ENCODE data around the gene SOX11.

The SOX11 gene

GRCh38 chr2:5730386-5730785 lies 38.2 kb downstream of the SOX11 start:
- no peaks in the 10 kb centered on the region for H3K36me3 ChIP-seq (ENCODE audit: control insufficient read depth, insufficient read depth, low read length)
- no peak overlapping the region for H3K4me3 ChIP-seq (ENCODE audit: low read length)
- no peaks in the 10 kb centered on the region for H3K4me1 ChIP-seq (ENCODE audit: control insufficient read depth, insufficient read depth, low read length)
- H3K27me3 ChIP-seq (ENCODE audit: control insufficient read depth, insufficient read depth, low read length), result peaks cover 8% of the 10 kb centered on the region
- no peaks in the 10 kb centered on the region for H3K9me3 ChIP-seq (ENCODE audit: control insufficient read depth, low read length)
- no peak overlapping the region for H3K9ac ChIP-seq (ENCODE audit: low read length)

GRCh38 chr2:5734859-5735520 lies 42.8 kb downstream of the SOX11 start:
- Histone ChIP-seq H3K27me3 (ENCODE audit: control insufficient read depth, insufficient read depth, low read length) (no peaks in the 10 kb centered on the region), H3K4me3 (ENCODE audit: low read length) (no peak overlapping the region), H3K36me3 (ENCODE audit: control insufficient read depth, insufficient read depth, low read length) (no peaks in the 10 kb centered on the region), H3K9ac (ENCODE audit: low read length) (no peak overlapping the region), H3K4me1 (ENCODE audit: control insufficient read depth, insufficient read depth, low read length) (no peaks in the 10 kb centered on the region), H3K9me3 (ENCODE audit: control insufficient read depth, low read length) (no peaks in the 10 kb centered on the region)

DNA sequence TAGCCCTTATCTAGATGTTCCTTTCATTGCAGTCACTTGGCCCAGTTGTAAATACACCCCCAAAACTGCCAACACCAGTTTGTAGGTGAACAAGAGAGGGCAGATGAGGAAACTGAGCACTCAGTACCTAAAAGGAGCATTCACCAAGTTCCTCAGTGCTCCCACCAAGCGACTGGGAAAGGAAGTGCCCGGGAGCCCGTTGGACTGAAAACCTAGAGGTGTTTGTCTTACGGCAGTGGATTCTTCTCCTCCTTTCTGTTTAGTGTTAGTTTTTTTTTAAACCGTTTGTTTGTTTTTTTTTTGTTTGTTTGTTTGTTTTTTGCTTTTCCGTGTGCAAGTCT lies 43.3 kb downstream of the SOX11 start:
- Histone ChIP-seq H3K27me3 (ENCODE audit: control insufficient read depth, insufficient read depth, low read length) (no peaks in the 10 kb centered on the region), H3K4me3 (ENCODE audit: low read length) (no peak overlapping the region), H3K4me1 (ENCODE audit: control insufficient read depth, insufficient read depth, low read length) (no peaks in the 10 kb centered on the region), H3K9me3 (ENCODE audit: control insufficient read depth, low read length) (no peaks in the 10 kb centered on the region), H3K36me3 (ENCODE audit: control insufficient read depth, insufficient read depth, low read length) (no peaks in the 10 kb centered on the region), H3K9ac (ENCODE audit: low read length) (no peak overlapping the region)

DNA sequence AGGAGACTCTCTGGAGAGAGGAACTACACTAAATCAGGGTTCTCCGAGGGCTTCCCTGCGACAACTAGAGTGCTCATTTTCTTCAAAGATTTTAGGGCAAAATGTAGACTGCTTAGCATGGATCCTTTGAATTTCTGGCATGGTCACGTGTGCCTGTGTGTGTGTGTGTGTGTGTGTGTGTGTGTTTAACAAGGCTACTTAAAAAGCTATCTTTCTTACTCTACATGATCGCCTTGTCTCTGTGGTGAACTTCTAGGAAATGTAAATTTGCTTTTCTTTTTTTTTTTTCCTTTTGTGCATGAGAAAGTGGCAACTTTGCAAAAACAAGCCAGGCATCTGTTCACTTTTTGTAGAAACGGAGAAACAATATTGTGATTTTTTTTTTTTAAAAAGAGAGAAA lies 43.9 kb downstream of the SOX11 start:
- Histone ChIP-seq H3K4me3 (ENCODE audit: low read length) (no peak overlapping the region), H3K36me3 (ENCODE audit: control insufficient read depth, insufficient read depth, low read length) (no peaks in the 10 kb centered on the region), H3K9ac (ENCODE audit: low read length) (no peak overlapping the region), H3K9me3 (ENCODE audit: control insufficient read depth, low read length) (no peaks in the 10 kb centered on the region), H3K27me3 (ENCODE audit: control insufficient read depth, insufficient read depth, low read length) (no peaks in the 10 kb centered on the region), H3K4me1 (ENCODE audit: control insufficient read depth, insufficient read depth, low read length) (no peaks in the 10 kb centered on the region)

- Histone ChIP-seq H3K4me3 (ENCODE audit: low read length) (no peak overlapping the region), H3K9me3 (ENCODE audit: control insufficient read depth, low read length) (no peaks in the 10 kb centered on the region), H3K27me3 (ENCODE audit: control insufficient read depth, insufficient read depth, low read length) (no peaks in the 10 kb centered on the region), H3K36me3 (ENCODE audit: control insufficient read depth, insufficient read depth, low read length) (no peaks in the 10 kb centered on the region), H3K9ac (ENCODE audit: low read length) (no peak overlapping the region), H3K4me1 (ENCODE audit: control insufficient read depth, insufficient read depth, low read length) (no peaks in the 10 kb centered on the region)
These were observed 44.7 kb downstream of the SOX11 start for GRCh38 chr2:5736886-5737285.

DNA sequence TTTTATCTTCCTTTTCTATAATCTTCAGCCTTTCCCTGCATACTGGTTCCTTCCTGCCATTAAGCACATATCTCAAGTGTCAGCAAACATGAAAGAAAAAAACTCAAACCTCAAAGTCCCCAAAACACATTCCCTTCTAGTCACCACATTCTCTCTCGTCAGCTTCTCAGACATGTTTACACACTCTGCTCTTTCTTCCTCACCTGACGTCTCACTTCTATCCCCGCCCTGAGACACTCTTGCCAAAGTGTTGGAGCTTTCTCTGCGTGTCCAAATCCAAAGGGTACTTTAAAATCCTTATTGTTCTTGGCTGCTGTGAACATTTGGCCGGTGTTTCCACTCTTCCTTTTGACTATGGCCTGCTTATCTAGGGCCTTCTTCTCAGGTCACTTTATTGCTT lies 47.9 kb downstream of the SOX11 start:
- Histone ChIP-seq H3K36me3 (ENCODE audit: control insufficient read depth, insufficient read depth, low read length) (no peaks in the 10 kb centered on the region), H3K4me1 (ENCODE audit: control insufficient read depth, insufficient read depth, low read length) (no peaks in the 10 kb centered on the region)

DNA sequence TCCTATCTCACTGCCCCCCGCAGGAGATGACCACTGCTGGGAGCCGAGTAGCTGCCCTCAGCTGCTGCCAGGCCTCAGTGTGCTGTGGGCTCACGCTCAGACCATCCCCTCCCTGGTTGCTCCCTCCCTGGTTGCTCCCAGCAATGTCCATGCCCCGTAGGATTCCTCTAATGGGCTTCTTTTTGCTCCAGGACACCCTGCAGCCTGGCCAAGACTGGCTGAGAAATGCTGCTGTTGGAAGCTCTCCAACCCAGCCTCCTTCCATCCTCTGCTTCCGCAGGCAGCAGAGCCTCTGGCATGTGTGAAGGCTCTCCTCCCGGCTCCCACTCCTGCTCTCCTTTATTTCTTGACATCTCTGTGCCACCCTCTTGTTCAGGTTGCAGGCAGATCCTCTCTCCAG lies 48.6 kb downstream of the SOX11 start:
- no peaks in the 10 kb centered on the region for H3K4me1 ChIP-seq (ENCODE audit: control insufficient read depth, insufficient read depth, low read length)
- H3K4me3 ChIP-seq (ENCODE audit: low read length), result no peak overlapping the region
- H3K9me3 ChIP-seq (ENCODE audit: control insufficient read depth, low read length), result no peaks in the 10 kb centered on the region
- H3K36me3 ChIP-seq (ENCODE audit: control insufficient read depth, insufficient read depth, low read length), result no peaks in the 10 kb centered on the region
- no peaks in the 10 kb centered on the region for H3K27me3 ChIP-seq (ENCODE audit: control insufficient read depth, insufficient read depth, low read length)
- no peak overlapping the region for H3K9ac ChIP-seq (ENCODE audit: low read length)

More for the DNA sequence above, 47.9 kb downstream of the SOX11 start:
- Histone ChIP-seq H3K9me3 (ENCODE audit: control insufficient read depth, low read length) (no peaks in the 10 kb centered on the region), H3K9ac (ENCODE audit: low read length) (no peak overlapping the region), H3K27me3 (ENCODE audit: control insufficient read depth, insufficient read depth, low read length) (no peaks in the 10 kb centered on the region), H3K4me3 (ENCODE audit: low read length) (no peak overlapping the region)

DNA sequence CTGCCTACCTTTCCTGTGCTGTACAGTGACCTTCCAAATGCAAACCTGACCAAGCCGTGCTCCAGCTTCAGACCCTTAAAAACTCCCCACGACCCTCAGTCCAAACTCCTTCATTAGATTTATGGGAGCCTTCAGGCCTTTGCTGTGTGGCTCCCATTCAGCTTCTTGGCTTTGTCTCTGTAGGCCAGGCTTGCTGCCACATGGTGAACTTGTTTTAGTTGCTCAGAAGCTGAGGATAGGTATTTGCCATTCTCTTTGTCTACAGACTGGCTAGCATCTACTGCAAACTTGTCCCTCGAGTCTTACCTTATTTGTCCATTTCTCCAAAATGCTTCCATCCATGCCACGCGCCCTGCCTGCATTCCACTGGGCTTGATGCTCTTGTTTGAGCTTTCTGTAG lies 49.1 kb downstream of the SOX11 start:
- no peak overlapping the region for H3K9ac ChIP-seq (ENCODE audit: low read length)
- no peak overlapping the region for H3K4me3 ChIP-seq (ENCODE audit: low read length)
- H3K27me3 ChIP-seq (ENCODE audit: control insufficient read depth, insufficient read depth, low read length), result no peaks in the 10 kb centered on the region
- H3K4me1 ChIP-seq (ENCODE audit: control insufficient read depth, insufficient read depth, low read length), result no peaks in the 10 kb centered on the region
- no peaks in the 10 kb centered on the region for H3K9me3 ChIP-seq (ENCODE audit: control insufficient read depth, low read length)
- no peaks in the 10 kb centered on the region for H3K36me3 ChIP-seq (ENCODE audit: control insufficient read depth, insufficient read depth, low read length)

- Histone ChIP-seq H3K36me3 (ENCODE audit: control insufficient read depth, insufficient read depth, low read length) (no peaks in the 10 kb centered on the region), H3K4me3 (ENCODE audit: low read length) (no peak overlapping the region), H3K9me3 (ENCODE audit: control insufficient read depth, low read length) (no peaks in the 10 kb centered on the region)
These were observed 49.9 kb downstream of the SOX11 start for GRCh38 chr2:5742126-5742525.

GRCh38 chr2:5748391-5748790 lies 56.2 kb downstream of the SOX11 start:
- Histone ChIP-seq H3K9me3 (ENCODE audit: control insufficient read depth, low read length) (no peaks in the 10 kb centered on the region), H3K4me1 (ENCODE audit: control insufficient read depth, insufficient read depth, low read length) (no peaks in the 10 kb centered on the region), H3K27me3 (ENCODE audit: control insufficient read depth, insufficient read depth, low read length) (no peaks in the 10 kb centered on the region), H3K36me3 (ENCODE audit: control insufficient read depth, insufficient read depth, low read length) (no peaks in the 10 kb centered on the region), H3K9ac (ENCODE audit: low read length) (no peak overlapping the region), H3K4me3 (ENCODE audit: low read length) (no peak overlapping the region)

More at GRCh38 chr2:5742126-5742525, 49.9 kb downstream of the SOX11 start:
- Histone ChIP-seq H3K27me3 (ENCODE audit: control insufficient read depth, insufficient read depth, low read length) (no peaks in the 10 kb centered on the region), H3K9ac (ENCODE audit: low read length) (no peak overlapping the region), H3K4me1 (ENCODE audit: control insufficient read depth, insufficient read depth, low read length) (no peaks in the 10 kb centered on the region)

DNA sequence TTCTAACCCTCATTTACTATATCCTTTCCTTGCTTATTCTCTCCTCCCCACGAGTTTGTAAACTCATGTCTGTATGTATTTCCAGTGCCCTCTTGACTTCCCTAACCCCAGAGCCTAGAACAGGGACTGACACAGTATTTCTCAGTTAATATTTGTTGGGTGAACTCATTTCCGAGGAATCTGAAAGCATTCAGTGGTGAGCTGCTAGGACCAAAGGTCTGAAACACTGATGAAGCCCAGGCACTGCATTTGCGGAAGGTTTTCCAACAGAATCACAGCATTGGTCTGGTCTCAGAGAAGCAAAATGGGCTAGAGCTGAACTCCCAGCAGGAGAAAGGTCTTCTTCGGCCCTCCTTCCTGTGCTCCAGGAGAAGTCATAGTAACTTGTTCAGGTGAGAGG lies 56.8 kb downstream of the SOX11 start:
- Histone ChIP-seq H3K9ac (ENCODE audit: low read length) (no peak overlapping the region), H3K36me3 (ENCODE audit: control insufficient read depth, insufficient read depth, low read length) (no peaks in the 10 kb centered on the region), H3K27me3 (ENCODE audit: control insufficient read depth, insufficient read depth, low read length) (no peaks in the 10 kb centered on the region), H3K4me1 (ENCODE audit: control insufficient read depth, insufficient read depth, low read length) (no peaks in the 10 kb centered on the region), H3K9me3 (ENCODE audit: control insufficient read depth, low read length) (no peaks in the 10 kb centered on the region), H3K4me3 (ENCODE audit: low read length) (no peak overlapping the region)

- Histone ChIP-seq H3K9ac (ENCODE audit: low read length) (no peak overlapping the region), H3K4me1 (ENCODE audit: control insufficient read depth, insufficient read depth, low read length) (no peaks in the 10 kb centered on the region), H3K9me3 (ENCODE audit: control insufficient read depth, low read length) (no peaks in the 10 kb centered on the region), H3K27me3 (ENCODE audit: control insufficient read depth, insufficient read depth, low read length) (no peaks in the 10 kb centered on the region), H3K4me3 (ENCODE audit: low read length) (no peak overlapping the region), H3K36me3 (ENCODE audit: control insufficient read depth, insufficient read depth, low read length) (no peaks in the 10 kb centered on the region)
These were observed 57.2 kb downstream of the SOX11 start for GRCh38 chr2:5749347-5749746.
